IPS DF 4.7 (cell line): ENCODE data around the gene U2AF1.
"Not testable (repeated sequence)": the region's sequence is repeated elsewhere in the genome, so short reads cannot be mapped to it uniquely, and the experiment has no call there.

Experiments used
- DNase-seq: peaks from one replicate; pipeline ENCODE4 v3.0.0-alpha.2; 2013; ENCODE audit warnings: low spot score; ENCODE audit errors: extremely low read depth

The U2AF1 gene, protein sequence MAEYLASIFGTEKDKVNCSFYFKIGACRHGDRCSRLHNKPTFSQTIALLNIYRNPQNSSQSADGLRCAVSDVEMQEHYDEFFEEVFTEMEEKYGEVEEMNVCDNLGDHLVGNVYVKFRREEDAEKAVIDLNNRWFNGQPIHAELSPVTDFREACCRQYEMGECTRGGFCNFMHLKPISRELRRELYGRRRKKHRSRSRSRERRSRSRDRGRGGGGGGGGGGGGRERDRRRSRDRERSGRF

DNA sequence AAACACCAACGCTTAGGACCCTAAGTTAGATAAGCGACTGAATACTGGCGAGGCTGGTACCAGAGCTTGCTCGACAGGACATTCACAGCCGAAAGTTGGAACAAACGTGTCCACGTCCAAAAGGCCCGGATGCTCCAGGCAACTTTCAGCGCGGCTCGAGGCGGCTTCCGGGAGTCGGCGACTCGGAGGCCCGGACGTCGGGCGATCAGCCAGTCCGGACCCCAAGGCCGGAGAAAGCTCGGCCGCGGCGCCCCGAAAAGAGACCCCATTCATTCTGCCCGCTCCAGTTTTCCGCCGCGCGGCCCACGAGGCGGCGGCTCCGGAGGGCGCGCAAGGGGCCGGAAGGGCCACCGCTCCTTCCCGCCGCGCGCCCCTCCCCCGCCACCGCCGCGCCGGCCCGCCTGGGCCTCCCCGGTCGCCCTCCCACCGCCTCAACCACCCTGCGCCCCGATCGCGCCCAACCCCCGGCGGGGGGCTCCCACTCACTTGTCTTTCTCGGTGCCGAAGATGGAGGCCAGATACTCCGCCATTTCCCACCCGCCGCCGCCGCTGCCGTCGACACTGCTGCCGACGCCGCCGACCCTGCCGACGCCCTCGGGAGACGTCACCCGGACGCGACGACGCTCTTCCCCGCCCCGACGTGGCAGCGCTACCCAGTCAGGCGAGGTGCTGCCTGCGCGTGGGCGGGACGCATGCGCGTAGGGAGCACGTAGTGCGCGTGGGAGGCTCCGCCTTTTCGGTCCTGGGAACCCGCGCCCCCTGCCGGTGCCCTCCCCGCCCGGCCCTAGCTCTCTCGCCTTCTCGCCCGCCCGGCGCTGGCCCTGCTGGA lies at the start of gene U2AF1:
U2AF1 (minus strand) TSS at position 606 of the 829 bp plus-strand sequence; CDS start at position 530, 76 bp downstream.
- DNase-seq, result not testable (repeated sequence)

DNA sequence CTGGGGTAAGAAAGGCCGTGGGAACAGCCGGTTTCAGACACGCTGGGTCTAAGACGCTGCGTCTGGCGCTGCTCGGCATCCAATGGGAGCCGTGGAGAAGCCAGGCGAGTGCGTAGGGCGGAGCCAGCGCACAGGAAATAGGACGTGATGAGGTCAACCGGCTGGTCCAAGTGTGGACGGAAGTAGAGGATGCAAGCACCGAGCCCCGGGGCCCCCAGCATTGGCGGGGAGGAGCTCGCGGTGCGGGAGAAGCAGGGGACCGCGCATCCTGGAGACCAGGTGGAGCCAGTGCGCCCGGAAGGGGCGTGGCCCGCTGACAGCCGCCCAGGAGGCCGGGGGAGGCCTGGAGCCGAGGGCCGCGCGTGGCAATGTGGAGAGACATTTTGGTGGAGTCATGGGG lies 46.2 kb upstream of the U2AF1 start:
- DNase-seq, result not testable (repeated sequence)

DNA sequence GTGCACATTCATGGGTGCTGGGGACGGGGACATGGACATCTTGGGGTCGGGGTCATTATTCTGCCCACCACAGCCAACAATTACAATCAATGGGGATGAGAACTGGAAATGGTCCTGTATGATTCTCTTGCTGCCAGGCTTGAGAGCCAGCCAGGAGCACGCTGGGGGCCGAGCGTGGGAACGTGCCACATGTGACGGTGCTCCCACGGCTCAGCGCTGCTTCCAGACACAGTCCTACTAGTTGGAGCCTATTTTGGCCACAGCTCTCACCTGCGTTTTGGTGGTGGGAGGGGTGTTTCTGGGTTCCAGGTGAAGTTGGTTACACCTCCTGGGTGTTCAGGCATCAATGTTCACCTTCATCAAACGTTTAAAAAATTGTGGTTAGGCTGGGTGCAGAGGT lies 42.0 kb upstream of the U2AF1 start:
- not testable (repeated sequence) for DNase-seq

DNA sequence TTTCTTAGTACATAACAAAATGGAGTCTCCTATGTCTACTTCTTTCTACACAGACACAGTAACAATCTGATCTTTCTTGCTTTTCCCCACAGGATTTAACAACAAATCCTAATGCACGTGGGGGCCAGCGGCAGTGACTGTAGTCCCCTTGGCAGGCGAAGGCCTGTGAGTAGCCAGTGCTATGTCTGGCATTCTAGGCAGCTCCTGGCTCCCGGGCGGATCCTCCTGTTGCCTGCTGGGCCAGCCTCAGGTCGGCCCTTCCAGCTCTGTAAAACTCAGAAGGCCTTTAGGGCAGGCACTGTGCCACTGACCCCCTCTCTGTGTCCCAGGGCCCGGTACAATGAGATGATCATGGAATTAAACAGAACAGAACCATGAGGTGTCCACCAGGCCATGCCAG lies 40.6 kb upstream of the U2AF1 start:
- DNase-seq, result not testable (repeated sequence)

DNA sequence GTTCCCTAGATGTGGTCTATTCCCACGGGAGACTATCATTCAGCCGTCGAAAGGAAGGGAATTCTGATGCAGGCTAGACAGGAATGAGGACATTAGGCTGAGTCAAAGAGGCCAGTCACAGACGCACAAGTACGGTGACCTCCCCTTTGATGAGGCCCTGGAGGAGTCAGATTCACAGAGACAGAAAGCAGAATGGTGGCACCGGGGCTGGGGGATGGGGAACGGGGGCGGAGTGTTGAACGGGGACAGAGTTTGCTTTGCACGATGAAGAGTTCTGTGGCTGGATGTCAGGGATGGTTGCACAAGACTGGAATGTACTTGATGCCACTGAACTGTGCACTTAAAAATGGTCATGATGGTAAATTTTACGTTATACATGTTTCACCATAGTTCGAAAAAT lies 39.3 kb upstream of the U2AF1 start:
- DNase-seq, result not testable (repeated sequence)

DNA sequence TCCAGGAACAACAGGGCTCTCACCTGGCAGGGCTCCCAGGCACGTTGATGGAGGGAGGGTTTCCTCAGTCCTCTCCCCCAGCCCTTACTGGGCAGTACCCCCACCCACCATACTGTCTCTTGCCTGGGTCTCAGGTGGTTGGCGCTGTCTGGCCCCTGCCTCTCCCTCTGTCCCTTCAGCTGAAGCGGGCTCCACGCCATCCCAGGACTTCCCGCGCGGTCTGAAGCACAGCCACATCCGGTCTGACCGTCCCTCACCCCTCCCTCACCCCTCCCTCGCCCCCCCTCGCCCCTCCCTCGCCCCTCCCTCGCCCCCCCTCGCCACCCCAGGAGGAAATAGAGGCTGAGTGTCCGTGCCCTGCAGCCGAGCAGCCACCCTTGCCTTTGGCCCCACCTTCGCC lies 34.0 kb upstream of the U2AF1 start:
- not testable (repeated sequence) for DNase-seq

DNA sequence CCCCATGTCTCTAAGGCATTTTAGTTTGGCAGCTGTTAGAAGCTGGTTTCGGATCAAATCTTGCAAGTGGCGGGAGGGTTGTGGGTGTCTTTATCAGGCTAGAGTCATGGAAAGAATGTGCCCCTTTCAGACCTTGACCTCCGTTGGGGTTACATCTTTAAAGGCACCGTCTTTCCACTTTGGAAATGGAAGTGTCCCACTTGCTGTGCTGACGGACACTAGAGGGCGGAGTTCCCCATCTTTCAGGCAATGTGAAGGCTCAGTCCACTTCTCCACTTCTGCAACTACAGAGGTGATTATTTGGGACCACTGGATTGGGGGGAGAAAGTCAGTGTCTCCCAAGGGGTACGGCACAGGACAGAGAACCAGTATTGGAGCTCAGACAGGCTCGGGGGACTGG lies 31.6 kb upstream of the U2AF1 start:
- DNase-seq, result not testable (repeated sequence)

DNA sequence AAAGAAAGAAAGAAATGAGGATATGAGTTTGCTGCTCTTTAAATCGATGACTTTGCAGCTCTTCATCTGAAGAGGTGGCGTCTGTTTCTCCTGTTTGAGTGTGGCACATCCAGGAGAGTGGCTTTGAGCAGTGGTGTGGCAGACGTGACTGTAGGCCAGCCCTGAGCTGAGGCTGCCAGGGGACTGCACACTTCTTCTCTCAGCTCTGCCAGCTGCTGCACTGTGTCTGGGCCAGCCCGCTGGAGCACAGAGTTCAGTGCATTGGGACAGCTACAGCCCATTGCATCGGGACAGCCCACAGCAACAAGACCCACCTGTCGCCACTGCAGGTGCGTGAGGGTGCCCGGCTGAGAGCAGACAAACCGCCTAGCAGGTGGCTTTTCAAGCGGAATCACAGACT lies 27.1 kb upstream of the U2AF1 start:
- DNase-seq, result not testable (repeated sequence)

DNA sequence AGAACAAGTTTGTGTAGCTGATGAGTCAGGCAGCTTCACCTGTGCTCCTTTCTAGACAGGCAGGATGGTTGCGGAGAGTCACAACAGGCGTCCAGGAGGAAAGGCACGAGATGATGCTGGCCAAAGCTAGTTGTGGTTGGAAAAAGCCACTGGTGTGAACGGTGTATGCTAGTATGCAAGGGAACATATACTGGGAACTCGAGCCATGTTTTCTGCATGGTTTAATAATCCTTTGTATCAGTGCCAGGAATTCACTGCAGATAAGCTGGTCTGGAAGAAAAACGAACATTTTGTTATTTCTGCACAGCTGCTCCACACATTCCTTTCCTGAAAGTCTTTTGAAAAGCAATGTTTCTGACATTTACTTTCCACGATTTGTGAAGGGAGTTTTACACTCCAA lies 22.7 kb upstream of the U2AF1 start:
- not testable (repeated sequence) for DNase-seq

DNA sequence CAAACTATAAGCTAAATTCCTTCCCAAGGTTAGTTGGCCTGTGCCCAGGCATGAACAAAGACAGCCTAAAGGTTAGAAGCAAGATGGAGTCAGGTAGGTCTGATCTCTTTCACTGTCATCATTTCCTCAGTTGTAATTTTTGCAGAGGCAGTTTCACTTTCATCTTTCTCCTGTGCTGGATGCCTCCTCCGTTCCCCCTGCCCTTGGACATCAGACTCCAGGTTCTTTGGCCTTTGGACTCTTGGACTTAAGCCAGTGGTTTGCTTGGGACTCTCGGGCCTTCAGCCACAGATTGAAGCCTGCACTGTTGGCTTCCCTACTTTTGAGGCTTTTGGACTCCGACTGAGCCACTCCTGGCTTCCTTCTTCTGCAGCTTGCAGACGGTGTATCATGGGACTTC lies 8.6 kb upstream of the U2AF1 start:
- not testable (repeated sequence) for DNase-seq

DNA sequence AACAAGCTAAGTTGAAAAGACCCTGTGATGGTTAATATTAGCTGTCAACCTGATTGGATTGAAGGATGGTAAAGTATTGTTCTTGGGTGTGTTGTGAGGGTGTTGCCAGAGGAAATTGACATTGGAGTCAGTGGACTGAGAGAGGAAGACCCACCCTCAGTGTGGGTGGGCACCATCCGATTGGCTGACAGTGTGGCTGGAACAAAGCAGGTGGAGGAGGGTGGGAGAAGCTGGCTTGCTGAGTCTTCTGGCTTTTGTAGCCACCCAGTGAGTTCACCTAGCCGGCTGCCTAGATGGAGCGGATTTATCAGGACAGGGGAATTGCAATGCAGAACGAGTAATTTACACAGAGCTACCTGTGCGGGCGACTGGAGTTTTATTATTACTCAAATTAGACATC lies 7.1 kb upstream of the U2AF1 start:
- not testable (repeated sequence) for DNase-seq

DNA sequence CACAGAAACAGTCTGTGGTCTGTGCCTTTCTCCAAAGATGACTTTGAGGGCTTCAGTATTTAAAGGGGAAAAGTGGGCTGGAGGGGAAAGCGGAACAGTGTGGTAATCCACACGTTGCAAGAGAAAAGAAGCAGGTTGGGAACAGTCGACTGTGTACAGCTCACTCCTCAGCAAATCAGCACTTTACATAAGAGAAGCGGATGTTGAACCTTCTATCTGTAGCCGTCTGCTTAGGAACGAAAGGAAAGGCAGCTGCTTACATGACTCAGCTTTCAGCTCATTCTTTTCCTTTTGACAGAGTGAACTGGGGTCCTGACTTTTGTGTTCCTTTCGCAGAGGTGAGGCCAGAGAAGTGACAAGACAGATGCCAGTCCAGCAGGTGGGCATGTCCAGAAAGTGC lies 1.6 kb upstream of the U2AF1 start:
- DNase-seq, result not testable (repeated sequence)

DNA sequence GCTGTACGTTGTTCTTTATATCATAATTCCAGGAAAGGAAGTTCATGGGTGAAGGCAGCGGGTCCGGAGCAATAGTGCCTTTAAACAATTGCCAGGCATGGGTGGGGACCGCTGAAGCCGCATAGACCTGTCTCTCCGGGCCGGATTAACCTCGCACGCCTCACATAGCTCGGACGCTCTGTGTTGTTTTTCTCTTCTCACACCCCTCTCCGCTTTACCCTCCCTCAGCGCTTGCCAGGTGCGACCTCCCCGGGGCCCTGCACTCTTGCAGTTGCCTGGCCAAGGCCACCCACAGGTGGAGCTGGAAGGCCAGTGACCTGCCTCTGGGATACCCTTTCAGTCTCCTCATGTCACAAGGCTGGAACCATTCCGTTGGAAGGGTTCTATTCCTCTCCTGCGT lies 807 bp upstream of the U2AF1 start:
- DNase-seq, result not testable (repeated sequence)

DNA sequence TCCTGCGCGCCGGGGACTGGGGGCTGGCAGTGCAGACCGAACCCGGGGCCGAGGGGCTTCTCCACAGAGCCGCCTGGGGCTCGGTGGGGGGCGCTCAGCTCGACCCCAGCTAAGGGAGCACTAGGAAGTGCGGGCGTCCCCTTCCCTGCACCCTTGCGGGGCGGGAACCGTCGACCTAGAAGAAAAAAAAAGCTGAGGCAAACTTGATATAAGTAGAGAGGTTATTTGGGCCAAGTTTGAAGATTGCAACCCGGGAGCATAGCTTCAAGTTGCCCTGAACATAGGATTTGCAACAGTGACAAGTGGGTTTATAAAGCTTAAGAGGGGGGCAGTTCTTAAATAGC lies 396 bp upstream of the U2AF1 start:
- not testable (repeated sequence) for DNase-seq

DNA sequence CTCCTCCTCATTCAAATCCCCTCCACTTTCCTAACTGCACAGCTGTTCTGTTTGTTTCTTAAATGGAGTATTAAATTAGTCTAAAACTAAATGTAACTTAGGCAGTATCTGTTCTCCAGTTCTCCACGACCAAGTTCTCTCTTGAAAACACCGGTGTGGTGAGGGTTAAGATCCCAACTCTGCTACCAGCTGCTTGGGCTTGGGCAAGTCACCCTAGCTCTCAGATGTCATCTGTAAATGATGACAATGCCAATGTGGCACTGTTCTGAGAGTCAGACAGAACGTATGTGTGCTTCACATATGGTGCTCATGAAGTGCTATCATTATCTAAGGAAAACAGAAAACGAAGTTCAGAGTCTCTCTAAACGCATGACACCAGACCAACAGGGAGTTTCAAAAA lies 2.7 kb downstream of the U2AF1 start:
- not testable (repeated sequence) for DNase-seq

DNA sequence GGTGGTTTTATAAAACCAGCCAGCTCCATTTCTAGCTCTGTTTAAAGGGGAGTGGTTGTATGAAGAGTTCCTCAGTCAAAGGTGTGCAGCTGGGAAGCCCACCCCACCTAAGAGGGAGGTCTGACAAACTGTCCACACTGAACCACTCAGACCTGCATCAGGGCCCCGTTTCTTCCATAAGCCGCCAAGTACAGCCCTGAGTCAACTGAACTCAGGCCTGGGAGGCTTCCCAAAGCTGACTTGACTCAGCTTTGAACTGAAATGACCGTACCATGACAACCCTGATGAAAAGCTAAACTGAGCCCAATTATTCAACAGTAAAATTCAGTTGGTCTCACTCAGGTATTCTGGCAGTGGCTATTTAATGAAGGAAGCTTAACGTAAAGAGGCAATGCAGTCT lies 5.1 kb downstream of the U2AF1 start:
- DNase-seq, result not testable (repeated sequence)

DNA sequence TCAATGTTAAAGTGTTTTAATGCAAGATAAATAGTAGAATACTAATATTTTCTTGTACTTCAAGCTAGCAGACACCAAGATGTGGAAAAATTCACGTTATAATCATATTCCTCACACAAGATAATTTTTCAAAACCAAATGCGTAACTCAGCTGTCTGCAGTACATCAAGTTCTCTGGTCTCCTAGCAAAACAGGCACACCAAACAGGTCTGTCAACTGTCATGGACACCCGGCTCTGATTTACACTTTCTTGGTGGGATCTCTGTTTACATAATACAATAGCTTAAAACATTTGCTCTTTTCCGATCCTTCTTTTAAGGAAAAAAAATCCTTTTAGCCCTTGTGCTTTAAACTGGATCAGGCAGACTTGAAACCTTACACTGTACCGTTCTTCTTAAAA lies 5.7 kb downstream of the U2AF1 start:
- DNase-seq, result not testable (repeated sequence)

DNA sequence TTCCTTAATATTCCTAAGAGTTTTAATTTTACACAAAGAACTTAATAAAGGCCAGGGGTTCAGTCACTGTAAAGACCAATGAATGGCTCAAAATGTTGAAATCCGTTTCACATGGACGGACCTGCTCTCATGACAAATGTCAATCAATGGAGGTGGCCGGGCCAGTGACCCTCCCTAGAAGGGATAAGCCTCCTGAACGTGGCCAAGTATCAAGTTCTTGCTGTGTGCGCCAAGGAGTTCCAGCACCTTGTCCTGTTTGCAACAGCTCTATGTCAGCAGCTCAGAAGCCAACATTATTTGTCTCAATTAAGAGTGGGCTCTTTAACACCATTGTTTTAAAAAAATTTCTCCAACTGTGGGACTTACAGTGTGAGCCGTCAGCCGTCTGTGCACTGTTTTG lies 6.4 kb downstream of the U2AF1 start:
- DNase-seq, result not testable (repeated sequence)

DNA sequence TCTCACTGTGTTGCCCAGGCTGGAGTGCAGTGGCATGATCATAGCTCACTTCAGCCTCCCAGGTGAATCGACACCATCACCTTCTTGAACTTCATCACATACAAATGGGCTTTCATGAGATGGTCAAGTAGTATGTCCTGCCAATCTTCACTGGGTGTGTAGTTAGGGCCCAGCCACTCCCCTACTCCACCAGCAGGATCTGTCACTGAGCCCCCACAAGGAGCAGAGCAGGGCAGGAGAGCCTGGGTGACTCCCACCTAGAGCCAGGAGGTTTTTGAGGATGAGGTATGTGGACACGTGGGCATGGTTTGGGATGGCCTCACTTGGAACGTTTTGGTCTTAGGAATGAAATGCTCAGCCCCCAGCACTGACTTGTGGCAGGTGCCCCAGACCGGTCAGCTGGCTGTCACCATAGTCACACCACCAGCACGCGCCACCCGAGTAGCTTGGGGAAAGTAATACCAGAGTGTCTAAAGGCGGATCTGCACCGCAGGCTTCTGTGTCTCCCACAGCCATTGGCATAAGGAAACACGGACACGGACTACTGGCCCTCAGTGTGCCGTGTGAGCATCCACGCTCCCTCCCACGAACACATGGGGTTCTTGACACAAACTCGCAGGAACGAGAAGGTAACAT lies 15.3 kb downstream of the U2AF1 start:
- not testable (repeated sequence) for DNase-seq

DNA sequence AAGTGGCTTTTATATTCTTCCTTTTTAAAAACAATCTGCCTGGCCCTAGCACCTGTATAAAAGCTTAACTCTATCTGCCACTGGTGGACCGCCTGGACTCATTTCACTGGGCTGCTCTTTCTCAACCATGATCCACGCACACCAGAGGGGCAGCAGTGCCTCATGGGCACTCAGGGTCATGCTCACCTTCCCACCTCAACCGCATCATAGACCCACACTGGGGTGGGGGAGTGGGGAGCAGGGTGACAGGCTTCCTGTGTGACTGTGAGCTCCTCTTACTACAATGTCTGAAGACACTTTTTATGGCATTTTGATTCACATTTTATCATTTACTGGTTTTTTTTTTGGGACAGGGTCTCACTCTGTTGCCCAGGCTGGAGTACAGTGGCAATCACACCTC lies 16.4 kb downstream of the U2AF1 start:
- DNase-seq, result not testable (repeated sequence)

DNA sequence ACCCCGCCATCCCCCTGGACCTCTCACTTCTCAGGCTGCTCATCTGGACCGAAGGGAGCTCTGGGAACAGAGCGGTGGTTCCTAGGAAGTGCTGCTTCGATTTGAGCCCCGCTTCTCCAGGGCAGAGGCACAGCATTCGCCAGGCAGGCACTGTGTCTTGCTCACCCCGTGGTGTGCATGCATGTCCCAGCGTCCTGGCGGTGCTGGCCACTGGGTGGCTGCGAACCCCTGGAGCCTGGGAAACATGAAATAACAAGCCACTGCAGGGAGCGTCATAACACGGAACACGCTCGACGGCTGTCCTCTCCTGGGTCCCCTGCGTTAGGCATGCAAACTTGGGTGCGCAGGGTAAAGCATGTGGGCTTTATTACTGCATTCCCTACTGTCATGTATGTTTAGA lies 17.9 kb downstream of the U2AF1 start:
- not testable (repeated sequence) for DNase-seq

DNA sequence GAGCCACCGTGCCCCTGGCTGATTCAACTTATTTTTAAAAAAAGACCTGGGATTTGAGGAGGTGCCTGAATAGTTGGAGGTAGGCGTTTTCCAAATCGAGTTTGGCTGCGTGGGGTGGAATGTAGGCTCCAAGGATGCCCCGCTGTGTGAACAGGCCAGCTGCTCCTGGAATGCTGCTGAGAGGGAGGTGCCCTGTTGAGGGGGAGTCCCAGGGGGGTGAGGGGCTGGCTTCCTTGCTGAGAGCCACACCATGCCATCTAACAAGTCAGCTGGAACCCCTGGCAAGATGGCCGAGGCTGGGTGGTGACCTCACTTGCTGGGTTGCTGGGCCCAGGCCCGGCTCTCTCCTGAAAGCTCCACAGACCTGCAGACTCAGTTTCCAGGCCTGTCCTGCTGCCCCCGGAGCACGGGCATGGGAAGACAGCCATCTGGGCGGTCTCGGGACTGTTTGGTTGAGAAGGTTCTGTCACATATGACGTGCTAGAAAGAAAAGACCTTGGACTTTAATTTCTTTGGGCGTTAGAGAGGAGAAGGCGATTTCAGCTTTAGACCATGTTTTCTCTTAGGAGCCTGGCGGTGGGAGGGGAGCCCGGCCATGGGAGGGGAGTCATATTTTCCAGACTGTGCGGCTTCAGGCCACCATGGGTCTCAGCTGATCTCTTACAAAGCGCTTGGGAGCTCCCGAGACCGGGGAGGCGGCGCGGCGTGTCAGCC lies 24.6 kb downstream of the U2AF1 start:
- not testable (repeated sequence) for DNase-seq
